ENCODE measurements around the gene GPT2. TPM values are rescaled to one million over a fixed set of nuclear protein-coding genes. Genes with fewer than 3 reads are reported as not detected.

Gene GPT2
- total RNA-seq, 2 experiments from 2014 or later: 0.47 TPM; not detected in 1

GRCh38 chr16:46844771-46845170 lies 39.4 kb upstream of the GPT2 start:
- Histone ChIP-seq H3K27ac (ENCODE audit: low read depth in 1 of 2, low read length in 2 of 2) (no peak overlapping the region), H3K36me3 (ENCODE audit: insufficient read depth, low read length) (no peaks in the 10 kb centered on the region), H3K9me3 (ENCODE audit: control insufficient read depth in 1 of 2, insufficient read depth in 1 of 2, low read length in 2 of 2) (peaks cover 0 to 16% of the 10 kb centered on the region in 2 experiments), H3K4me1 (ENCODE audit: insufficient read depth, low read length) (peaks cover 7% of the 10 kb centered on the region), H3K4me3 (ENCODE audit: low read length) (no peak overlapping the region), H3K27me3 (ENCODE audit: control insufficient read depth in 1 of 2, insufficient read depth in 2 of 2, low read length in 2 of 2) (peaks cover 3% of the 10 kb centered on the region in 2 experiments)
- no peak overlapping the region for H3K27ac Mint-ChIP-seq
- H3K9me3 Mint-ChIP-seq: no peaks in the 10 kb centered on the region
- peaks cover 20% of the 10 kb centered on the region for H3K27me3 Mint-ChIP-seq
- no peaks in the 10 kb centered on the region for H3K4me1 Mint-ChIP-seq (ENCODE audit: low read depth)
- TF ChIP-seq CTCF (IDR thresholded peaks at IDR 0.05): no peak
- H3K4me3 Mint-ChIP-seq: no peak overlapping the region
- CTCF ChIA-PET: no interaction called here
- intact Hi-C loops (cut with DNase I, micrococcal nuclease): no loop called here
- POLR2A ChIA-PET: no interaction called here
- no peaks in the 10 kb centered on the region for H3K36me3 Mint-ChIP-seq (ENCODE audit: low read depth)
- ATAC-seq (ENCODE audit: poor library complexity) (no peak), DNase-seq (no peak)

GRCh38 chr16:46845952-46846351 lies 38.2 kb upstream of the GPT2 start:
- H3K36me3 Mint-ChIP-seq (ENCODE audit: low read depth): no peaks in the 10 kb centered on the region
- H3K4me1 ChIP-seq (ENCODE audit: insufficient read depth, low read length): peaks cover 7% of the 10 kb centered on the region
- H3K4me1 Mint-ChIP-seq (ENCODE audit: low read depth): no peaks in the 10 kb centered on the region
- peaks cover 3% of the 10 kb centered on the region in 2 experiments for H3K27me3 ChIP-seq (ENCODE audit: control insufficient read depth in 1 of 2, insufficient read depth in 2 of 2, low read length in 2 of 2)
- H3K27ac Mint-ChIP-seq: no peak overlapping the region
- TF ChIP-seq CTCF (IDR thresholded peaks at IDR 0.05): no peak
- H3K4me3 ChIP-seq (ENCODE audit: low read length): no peak overlapping the region
- ATAC-seq (ENCODE audit: poor library complexity): no peak
- no peaks in the 10 kb centered on the region for H3K36me3 ChIP-seq (ENCODE audit: insufficient read depth, low read length)
- H3K4me3 Mint-ChIP-seq: no peak overlapping the region
- ChIA-PET POLR2A (no interaction called here), CTCF (no interaction called here)
- intact Hi-C loops (cut with DNase I, micrococcal nuclease): no loop called here
- peaks cover 0 to 16% of the 10 kb centered on the region in 2 experiments for H3K9me3 ChIP-seq (ENCODE audit: control insufficient read depth in 1 of 2, insufficient read depth in 1 of 2, low read length in 2 of 2)
- no peaks in the 10 kb centered on the region for H3K9me3 Mint-ChIP-seq
- peaks cover 20% of the 10 kb centered on the region for H3K27me3 Mint-ChIP-seq
- no peak for DNase-seq
- no peak overlapping the region for H3K27ac ChIP-seq (ENCODE audit: low read depth in 1 of 2, low read length in 2 of 2)

GRCh38 chr16:46848768-46849764 lies 35.1 kb upstream of the GPT2 start:
- no peak for ATAC-seq (ENCODE audit: poor library complexity)
- Mint-ChIP-seq H3K36me3 (ENCODE audit: low read depth) (no peaks in the 10 kb centered on the region), H3K4me3 (no peak overlapping the region), H3K4me1 (ENCODE audit: low read depth) (no peaks in the 10 kb centered on the region), H3K9me3 (no peaks in the 10 kb centered on the region), H3K27ac (no peak overlapping the region), H3K27me3 (peaks cover 20% of the 10 kb centered on the region)
- H3K36me3 ChIP-seq (ENCODE audit: insufficient read depth, low read length): no peaks in the 10 kb centered on the region
- peaks cover 0 to 1% of the 10 kb centered on the region in 2 experiments for H3K9me3 ChIP-seq (ENCODE audit: control insufficient read depth in 1 of 2, insufficient read depth in 1 of 2, low read length in 2 of 2)
- DNase-seq: no peak
- H3K27me3 ChIP-seq (ENCODE audit: control insufficient read depth in 1 of 2, insufficient read depth in 2 of 2, low read length in 2 of 2): peaks cover 3% of the 10 kb centered on the region in 2 experiments
- ChIA-PET CTCF (no interaction called here), POLR2A (no interaction called here)
- TF ChIP-seq CTCF (IDR thresholded peaks at IDR 0.05): no peak
- intact Hi-C loops (cut with DNase I, micrococcal nuclease): no loop called here
- H3K4me3 ChIP-seq (ENCODE audit: low read length): no peak overlapping the region
- H3K4me1 ChIP-seq (ENCODE audit: insufficient read depth, low read length): peaks cover 5% of the 10 kb centered on the region
- no peak overlapping the region for H3K27ac ChIP-seq (ENCODE audit: low read depth in 1 of 2, low read length in 2 of 2)
